ENCODE data around the gene TTC9C.

DNA sequence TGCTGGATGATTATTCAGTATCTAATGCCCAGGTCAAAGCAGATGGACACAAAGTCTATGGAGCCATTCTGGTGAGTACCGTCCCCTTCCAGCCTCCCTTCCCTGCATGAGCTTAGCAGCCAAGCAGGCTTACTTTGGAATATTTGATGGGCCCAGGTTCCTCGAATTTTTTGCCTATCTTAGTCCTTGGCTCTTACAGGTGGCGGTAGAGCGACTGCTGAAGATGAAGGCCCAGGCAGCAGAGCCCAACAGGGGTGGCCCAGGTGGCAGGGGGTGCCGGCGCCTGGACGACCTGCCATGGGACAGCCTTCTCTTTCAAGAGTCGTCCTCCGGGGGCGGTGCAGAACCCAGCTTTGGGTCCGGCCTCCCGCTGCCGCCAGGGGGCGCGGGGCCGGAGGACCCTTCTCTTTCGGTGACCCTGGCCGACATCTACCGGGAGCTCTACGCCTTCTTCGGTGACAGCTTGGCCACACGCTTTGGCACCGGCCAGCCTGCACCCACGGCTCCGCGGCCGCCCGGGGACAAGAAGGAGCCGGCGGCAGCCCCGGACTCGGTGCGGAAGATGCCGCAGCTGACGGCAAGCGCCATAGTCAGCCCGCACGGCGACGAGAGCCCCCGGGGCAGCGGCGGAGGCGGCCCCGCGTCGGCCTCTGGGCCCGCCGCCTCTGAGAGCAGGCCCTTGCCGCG, 58.2 kb downstream of the TTC9C start:
- TF ChIP-seq, protein P1, sequence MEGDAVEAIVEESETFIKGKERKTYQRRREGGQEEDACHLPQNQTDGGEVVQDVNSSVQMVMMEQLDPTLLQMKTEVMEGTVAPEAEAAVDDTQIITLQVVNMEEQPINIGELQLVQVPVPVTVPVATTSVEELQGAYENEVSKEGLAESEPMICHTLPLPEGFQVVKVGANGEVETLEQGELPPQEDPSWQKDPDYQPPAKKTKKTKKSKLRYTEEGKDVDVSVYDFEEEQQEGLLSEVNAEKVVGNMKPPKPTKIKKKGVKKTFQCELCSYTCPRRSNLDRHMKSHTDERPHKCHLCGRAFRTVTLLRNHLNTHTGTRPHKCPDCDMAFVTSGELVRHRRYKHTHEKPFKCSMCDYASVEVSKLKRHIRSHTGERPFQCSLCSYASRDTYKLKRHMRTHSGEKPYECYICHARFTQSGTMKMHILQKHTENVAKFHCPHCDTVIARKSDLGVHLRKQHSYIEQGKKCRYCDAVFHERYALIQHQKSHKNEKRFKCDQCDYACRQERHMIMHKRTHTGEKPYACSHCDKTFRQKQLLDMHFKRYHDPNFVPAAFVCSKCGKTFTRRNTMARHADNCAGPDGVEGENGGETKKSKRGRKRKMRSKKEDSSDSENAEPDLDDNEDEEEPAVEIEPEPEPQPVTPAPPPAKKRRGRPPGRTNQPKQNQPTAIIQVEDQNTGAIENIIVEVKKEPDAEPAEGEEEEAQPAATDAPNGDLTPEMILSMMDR (IDR thresholded peaks at IDR 0.05; ENCODE audit: insufficient read depth, low read length, poor library complexity, severe bottlenecking) = peak; percentile 88
- no peak for TF ChIP-seq EZH2phosphoT487 (conservative IDR thresholded peaks at IDR 0.05; ENCODE audit: low read length)
